HG02642 (cell line): ENCODE results near the gene CPEB3.

ENCODE experiments used
- ATAC-seq: cut with Tn5 transposase; IDR thresholded peaks from one replicate; pipeline ENCODE4 v1.9.1; 2021; ENCODE audit warnings: mild to moderate bottlenecking; ENCODE audit not compliant: unreplicated experiment, poor library complexity

CPEB3 gene

DNA sequence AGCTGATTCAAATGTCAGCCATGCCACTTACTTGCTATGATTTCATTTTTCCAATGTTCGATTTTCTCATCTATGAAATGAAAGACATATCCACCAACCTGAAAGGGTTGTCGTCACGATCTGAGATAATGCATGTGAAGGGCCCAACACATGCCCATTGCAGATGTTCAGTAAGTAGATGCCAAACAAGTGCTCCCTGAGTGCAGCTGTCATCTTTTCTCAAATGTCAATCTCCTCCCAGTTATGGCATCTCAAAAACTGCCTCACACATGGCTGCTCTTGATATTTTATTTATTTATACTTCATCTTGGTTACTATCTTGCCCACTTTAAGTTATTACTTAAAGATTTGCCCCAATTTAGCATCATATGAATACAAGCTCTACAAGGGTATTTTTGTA lies 16.8 kb downstream of the CPEB3 start:
- ATAC-seq: no peak

DNA sequence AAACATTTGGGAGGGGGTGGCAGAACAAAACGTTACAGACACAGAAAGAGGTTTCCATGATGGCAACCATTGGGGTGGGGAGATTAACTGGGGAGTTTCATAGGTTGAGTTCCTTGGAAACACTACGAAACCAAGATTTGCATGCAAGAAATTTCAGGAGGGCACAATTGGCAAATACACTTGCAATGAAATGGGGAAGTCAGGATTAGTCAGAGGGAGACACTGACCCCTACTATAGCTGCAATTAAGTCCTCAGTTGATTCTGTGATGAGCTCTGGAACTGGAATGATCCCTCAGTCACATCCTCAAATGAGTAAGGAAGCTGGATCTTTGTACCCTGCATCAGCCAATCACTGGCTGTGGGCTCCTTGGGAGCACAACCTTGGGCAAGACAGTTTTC lies 22.1 kb downstream of the CPEB3 start:
- ATAC-seq: no peak

DNA sequence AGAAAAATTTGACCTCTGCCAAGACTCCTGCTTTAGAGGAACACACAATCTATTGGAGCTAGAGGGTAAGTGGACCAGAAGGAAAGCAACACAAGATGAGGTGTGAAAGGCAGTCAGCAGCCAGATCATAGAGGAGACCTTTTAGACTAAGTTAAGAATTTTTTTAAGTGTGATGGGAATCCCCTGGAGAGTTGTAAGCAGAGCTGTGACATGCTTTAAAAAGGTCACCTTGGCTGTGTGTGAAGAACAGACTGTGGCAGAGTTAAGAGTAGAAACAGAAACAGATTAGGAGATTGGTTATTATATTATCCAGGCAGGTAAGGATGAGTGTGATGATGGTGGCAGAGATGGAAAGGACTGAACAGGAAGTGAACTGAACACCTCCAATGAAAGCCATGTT lies 23.5 kb downstream of the CPEB3 start:
- ATAC-seq: no peak

DNA sequence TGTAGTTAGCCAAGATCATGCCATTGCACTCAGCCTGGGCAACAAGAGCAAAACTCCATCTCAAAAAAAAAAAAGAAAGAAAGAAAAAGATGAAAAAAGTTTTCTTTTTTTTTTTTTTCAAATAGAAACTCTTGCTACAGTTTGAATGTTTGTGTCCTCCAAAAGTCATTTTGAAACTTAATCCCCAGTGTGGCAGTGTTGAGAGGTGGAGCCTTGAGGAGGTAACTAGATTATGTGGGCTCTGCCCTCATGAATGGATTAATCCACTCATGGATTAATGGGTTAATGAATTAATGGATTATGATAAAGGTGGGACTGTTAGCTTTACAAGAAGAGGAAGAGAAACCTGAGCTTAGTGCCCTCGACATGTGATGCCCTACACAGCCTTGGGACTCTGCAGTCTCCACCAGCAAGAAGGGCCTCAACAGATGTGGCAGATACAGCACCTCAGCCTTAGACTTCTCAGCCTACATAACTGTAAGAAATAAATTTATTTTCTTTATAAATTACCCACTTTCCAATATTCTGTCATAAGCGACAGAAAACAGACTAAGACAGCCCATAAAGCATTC lies 25.1 kb downstream of the CPEB3 start:
- no peak for ATAC-seq

DNA sequence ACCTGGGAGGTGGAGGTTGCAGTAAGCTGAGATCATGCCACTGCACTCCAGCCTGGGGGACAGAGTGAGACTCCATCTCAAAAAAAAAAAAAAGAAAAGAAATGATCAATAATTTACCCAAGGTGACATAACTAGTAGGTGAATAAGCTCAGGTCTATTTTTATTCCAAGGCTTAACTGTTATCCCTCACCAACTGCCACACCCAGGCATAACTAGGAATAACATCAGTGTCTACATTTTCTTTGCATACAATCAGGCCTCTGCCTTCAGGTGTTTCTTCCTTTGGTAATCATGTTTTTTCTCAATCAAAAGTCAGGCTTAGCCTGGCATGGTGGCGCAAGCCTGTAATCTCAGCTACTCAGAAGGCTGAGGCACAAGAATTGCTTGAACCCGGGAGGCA lies 26.6 kb downstream of the CPEB3 start:
- no peak for ATAC-seq

DNA sequence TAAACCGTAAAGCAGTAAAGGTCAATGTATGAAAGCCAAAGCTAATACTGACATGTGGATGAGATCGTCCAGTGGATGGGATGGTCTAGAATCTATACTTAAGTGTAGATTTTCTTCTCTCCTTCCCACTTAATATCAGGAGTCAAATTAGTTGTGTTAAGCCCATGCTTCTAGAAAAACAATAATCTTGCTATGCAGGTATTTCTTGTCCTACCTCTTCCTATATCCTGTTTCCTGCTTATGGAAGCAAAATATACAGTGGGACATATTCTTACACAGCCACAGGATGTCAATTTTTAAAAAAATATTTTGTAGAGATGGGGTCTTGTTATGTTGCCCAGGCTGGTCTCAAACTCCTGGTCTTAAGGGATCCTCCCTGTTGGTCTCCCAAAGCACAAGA lies 27.5 kb downstream of the CPEB3 start:
- ATAC-seq: no peak

DNA sequence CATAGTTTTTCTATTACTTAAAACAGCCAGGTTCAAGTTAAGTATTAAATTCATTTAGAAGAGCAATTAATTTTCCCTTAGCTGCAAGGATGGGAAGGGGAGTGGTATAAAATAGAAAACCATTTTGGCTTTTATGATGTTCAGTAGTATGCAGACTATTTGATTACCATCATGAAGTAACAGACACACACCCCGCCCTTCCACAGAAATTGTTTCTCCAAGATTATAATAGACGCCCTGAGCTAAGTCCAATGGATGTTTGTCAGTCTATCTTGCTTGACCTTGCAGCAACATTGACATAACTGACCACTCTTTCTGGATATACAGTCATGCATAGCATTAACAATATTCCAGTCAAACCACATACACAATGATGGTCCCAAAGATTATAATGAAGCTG lies 42.3 kb downstream of the CPEB3 start:
- no peak for ATAC-seq

DNA sequence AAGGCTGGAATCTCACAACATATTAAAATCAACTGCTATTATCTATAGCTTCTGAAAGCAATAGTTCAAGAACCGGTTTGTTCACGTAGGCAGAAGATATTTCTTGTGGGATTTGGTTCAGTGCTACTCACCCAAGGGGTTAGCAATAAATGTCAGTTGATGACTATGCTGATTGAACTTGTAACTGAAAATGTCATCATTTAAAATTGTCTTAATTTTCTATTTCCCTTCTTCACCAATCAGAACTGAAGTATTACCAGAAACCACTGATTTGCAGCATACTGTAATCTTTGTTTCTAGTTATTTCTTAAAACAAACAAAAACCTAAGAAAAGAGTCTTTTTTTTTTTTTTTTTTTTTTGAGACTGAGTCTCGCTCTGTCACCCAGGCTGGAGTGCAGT lies 46.1 kb downstream of the CPEB3 start:
- peak; percentile 32 for ATAC-seq

DNA sequence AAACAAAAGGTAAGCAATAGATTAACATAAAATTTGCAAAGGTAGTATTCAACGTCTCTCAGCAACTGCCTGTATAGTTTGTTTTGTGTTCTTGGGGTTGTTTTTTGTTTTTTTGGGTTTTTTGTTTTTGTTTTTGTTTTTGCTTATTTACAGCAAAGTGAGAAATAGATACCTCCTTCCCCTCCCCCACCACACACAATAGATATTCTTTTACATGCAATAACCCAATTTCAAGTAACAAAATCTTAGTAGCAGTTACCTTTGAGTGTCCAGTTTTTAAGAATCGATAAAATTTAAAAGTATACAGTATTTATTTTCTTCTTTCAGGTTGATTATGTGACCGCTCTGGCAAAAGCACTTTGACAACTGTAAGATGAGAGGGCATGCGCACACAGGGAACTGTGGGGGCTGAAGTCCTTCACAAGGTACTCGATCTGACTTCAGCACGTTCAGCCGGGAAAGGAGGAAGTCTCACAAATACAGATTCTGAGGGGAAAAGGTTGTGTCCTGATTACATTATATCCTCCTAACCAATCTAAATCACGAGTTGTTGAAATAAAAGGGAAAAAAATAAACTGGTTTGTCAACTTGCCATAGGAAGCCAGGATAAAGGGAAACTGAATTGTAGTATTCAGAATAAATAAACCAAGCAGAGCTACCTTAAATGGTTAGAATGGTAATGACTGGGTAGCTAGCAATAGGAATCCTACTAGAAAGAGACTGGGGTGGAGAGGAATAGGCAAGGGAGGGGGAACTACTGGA lies 47.8 kb downstream of the CPEB3 start:
- no peak for ATAC-seq

DNA sequence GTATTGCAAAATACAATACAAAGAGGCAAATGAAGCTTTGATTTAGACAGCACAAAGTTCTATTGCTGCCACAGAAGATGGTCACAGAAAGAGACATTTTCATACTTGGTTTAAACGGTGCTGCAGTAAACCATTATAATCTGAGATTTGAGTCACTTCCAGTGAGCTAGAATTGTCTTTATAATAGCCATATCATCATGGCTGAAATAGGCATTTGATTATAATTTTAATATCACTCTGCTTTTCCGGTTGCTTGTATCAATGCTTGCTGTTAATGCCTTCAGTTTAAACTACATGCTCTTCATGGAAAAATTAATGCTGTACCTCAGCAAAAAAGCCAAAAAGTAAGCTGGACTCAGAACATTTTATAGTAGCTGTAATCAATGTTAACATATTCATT lies 48.5 kb downstream of the CPEB3 start:
- ATAC-seq: no peak

DNA sequence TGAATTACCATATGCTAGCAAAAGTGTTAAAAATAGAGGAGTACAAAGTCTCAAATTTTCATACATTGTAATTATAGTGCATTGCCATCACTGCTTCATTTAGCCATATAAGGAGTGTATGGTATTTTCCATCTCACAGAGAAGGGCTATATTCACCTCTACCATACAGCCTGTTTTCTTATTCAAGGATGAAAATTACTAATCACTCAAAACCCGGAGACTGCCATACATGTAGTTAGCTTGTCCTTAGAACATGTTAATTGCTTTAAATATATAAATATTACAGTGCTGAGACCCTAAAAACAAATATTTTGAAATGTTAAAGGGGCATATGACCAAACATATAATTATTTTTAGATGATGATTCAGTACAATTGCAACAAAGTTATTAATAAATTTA lies 49.4 kb downstream of the CPEB3 start:
- no peak for ATAC-seq

DNA sequence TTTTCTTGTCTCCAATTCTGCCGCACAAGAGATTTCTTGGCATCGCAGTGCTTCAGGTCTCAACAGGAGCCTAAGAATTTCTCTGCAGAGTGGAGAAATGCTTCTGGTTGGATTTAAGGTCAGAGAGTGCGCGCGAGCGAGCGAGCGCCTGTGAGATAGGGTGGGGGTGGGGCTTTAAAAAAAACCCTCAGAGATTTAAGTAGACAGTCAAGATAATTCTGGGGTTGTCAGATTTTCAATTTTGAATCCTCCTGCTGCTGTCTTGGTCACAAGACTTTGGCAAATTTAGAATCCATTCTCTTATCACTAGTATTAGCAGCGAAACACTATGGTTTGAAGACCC lies 49.7 kb downstream of the CPEB3 start:
- no peak for ATAC-seq

DNA sequence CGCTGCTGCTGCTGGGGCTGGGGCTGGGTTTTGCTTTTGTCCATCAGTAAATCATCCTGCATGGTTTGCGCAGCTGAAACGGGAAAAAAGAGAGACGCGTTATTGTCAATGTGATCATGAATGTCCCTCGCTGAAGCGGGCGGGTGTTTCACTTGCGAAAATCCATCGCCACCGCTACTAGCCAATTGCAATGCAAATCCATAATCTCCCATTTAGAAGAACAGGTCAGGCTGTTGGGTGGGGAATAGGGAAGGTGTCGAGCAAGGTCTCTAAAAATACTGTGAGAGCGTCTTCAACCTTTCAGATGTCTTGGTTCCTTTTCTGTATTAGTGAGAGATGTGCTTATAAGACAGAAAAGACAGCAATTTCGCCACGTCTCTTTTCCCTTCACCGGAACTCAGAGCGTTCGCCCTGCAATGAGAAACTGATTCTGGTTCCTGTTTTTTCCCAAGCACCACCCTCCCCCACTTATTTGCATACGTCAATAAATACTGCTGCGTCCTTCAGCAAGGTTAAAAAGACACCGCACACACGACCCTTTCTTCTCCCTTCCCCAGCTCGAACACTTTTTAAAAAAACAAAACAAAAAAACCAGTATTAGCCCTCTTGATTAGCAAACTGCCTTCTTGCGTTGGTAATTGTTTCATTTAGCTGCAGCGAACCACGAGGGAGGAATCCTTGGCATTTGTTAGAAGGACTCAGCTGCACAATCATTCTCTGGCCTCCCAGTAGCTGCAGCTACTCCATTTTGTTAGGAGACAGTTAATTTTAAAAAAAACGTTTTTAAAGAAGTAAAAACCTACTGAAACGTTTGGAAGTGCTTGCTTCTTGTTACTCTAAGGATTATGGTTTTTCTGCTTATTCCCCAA lies 50.4 kb downstream of the CPEB3 start:
- ATAC-seq: peak; percentile 57

DNA sequence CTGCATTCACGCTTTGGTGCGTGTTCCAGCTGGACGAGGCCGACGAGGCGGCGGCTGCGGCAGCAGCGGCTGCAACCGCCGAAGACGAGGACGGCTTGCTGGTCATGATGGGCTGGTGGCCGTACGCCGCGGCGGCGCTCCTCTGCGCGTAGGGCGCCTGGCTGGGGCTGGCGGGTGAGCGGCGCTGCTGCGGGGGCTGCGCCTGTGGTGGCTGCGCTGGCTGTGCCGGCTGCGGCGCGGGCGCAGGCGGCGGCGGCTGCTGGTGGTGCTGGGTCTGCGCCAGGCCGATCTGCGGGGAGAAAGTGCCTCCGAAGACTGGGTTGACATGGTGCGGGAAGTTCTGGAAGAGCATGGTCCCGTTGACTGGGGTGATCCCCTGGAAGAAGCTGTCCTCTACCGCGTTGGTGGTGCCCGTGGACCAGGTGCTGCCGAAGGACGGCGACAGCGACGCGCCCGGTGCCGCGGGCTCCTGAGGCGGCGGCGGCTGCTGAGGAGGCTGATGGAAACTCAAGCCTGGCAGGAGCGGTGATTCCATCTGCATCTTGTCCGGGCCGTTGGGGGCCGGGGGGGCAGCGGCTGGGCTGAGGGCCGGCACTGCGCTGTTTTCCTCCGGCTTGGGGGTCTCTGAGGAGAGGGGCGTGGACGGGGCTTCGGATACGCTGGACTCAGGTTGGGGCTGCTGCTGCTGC lies 51.1 kb downstream of the CPEB3 start:
- ATAC-seq: peak; percentile 46

DNA sequence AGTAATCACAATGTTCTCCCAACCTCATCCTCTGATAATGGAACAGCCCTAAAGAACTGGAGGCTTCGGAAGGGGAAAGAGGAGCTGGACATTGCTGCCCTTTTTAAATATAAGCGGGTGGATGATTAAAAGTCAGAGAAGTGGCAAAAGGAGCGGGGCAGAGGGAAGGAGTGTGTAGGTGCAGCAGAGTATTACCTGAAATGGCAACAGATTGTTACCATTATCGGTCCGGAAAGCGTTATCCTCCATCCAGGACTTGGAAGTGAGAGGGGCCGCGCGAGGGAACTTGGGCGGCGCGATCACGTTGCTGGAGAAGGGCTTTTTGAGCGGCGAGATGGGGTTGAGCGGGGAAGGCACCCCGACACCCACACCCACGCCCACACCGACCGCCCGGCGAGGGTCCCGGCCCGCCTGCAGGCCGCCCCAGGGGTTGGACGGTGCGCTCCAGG lies 51.7 kb downstream of the CPEB3 start:
- no peak for ATAC-seq

DNA sequence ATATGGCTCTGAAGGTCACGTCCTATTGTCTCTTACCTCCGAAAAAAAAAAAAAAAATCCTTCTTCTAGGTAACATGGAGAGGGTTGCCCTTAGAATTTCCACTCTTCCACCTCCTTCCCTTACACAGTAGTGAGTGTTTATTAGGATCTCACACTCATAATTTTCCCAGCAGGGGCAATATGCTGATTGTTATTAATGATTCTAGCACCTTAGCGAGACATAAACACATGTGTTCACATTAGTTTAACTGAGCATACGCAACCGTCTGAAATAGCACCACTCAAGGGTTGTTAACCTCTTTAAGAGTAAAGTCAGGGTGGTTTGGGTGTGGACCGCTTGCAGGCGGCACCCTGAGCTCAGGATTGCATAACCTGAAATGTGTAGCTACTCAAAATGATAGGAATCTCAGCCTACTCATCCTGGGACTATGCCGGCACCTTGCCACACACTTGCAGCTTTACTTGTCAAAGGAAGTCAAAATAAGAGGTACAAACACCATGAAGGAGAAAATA lies 52.2 kb downstream of the CPEB3 start:
- ATAC-seq: no peak

DNA sequence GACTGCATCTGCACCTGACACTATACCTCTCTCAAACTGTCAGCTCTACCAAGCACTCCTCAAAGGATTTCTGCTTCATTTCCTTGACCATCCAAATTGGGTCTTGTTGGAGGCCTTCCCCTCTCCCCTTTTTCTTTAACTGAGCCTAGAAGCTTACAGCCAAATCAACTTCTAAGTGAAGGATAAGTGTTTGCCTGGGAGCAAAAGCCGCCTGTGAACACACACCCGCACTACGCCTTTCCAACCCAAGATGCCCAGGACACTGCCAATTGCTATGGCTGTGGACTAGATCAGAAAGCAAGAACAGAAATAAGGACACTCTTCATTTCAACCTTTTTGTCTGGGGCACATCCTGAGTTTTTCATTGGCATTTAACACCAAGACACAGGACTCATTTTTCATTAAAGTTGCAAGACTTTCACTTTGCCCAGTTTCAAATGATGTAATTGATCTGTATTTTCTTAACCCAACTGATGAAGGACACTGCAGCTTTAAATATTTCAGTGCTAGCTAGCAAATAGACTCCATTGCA lies 52.8 kb downstream of the CPEB3 start:
- ATAC-seq: no peak

DNA sequence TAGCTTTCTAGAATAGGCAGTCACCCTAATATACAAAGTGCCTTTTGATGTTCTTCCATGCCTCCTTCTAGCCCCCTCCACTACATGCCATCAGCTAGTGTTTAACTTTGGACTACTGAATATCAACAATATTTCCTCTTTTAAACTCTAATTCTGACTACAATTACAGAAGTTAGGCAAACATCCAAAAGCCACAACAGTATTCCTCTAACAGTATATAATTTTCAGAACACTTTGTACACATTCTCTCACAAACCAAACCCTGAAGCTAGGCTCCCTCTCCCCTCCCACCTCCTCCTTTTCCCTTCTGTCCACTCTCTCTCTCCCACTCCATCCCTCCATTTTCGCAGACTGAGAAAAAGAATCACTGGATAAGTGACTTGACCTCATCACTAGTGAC lies 59.7 kb downstream of the CPEB3 start:
- ATAC-seq: no peak

DNA sequence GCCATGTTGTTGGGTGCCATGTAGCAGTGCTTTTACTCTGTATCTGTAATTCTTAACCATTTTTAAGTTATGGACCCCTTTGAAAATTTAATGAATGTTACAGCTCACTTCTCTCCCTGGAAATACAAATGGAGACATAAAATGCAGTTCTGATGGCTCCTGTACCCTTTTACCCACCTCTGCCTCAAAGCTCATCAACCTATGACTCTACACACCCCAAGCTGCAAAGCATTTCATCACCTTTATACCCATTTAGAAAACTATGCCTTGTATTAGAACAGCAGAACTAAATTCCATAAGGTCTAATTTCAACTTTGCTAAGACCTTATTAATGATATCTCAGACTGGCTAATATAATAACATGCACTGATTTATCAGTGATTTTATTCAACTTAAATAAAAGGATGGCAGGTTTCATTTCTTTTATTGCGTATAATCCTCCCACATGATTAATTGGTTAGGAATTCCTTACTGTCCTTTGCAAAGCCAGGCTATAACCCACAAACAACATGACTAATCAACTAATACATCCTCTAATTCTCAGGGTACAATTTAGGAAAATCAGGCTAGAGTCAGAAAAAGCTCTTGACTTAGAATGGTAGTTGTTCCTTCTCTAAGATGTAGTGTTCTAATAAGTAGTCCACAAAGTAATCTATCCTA lies 68.1 kb downstream of the CPEB3 start:
- ATAC-seq: no peak

DNA sequence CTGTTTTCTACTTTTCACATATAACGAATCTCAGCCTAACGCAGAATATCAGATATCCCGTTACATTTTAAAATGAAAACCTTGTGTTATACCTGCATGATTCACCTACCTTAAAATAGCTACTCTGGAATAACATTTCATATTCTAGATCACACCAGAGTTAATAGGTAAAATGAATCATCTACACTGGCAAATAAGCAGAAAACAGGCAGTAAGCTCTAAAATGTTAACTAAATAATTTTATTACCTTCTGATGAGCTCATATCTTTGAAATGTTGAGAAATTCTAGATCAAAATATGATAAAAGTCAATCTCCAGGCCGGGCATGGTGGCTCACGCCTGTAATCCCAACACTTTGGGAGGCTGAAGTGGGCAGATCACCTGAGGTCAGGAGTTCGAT lies 71.3 kb downstream of the CPEB3 start:
- ATAC-seq: no peak
